ENCODE data around the gene HDAC2. TPM values are rescaled to one million over a fixed set of nuclear protein-coding genes. Genes with fewer than 3 reads are reported as not detected.

HDAC2 gene
- total RNA-seq, 1 donor: 86.8 TPM

- H3K4me3 ChIP-seq (ENCODE audit: low read depth, low read length): no peak overlapping the region
Measured at GRCh38 chr6:113888493-113888892, 82.5 kb downstream of the HDAC2 start.

GRCh38 chr6:113886512-113886911, 84.4 kb downstream of the HDAC2 start:
- no peak overlapping the region for H3K4me3 ChIP-seq (ENCODE audit: low read depth, low read length)
- no peak for TF ChIP-seq CTCF (IDR thresholded peaks at IDR 0.05; ENCODE audit: insufficient read depth, low read depth, low read length)
- no peak for DNase-seq (ENCODE audit: low read depth)

More at GRCh38 chr6:113888493-113888892, 82.5 kb downstream of the HDAC2 start:
- no peak for DNase-seq (ENCODE audit: low read depth)
- TF ChIP-seq CTCF (IDR thresholded peaks at IDR 0.05; ENCODE audit: insufficient read depth, low read depth, low read length): no peak

GRCh38 chr6:113884011-113884410, 86.9 kb downstream of the HDAC2 start:
- no peak for DNase-seq (ENCODE audit: low read depth)
- TF ChIP-seq CTCF (IDR thresholded peaks at IDR 0.05; ENCODE audit: insufficient read depth, low read depth, low read length): no peak
- no peak overlapping the region for H3K4me3 ChIP-seq (ENCODE audit: low read depth, low read length)

Other genes with a start within 250 kb of the HDAC2 start
- gene MARCKS, start 113.8 kb downstream of the HDAC2 start, total RNA-seq: 263 TPM in 2 replicates